HEK293 (cell line): ENCODE results near the gene MAEA.

Experiments used
- BCL11A ChIP-seq: fragments of 450-650 bp; formaldehyde crosslinking; IDR thresholded peaks from 2 replicates; pipeline ENCODE4 v1.5.1; 2016; ENCODE audit warnings: low read depth, missing biosample characterization, missing genetic modification characterization
- KLF16 ChIP-seq: fragments of 450-650 bp; formaldehyde crosslinking; IDR thresholded peaks from 2 replicates; pipeline ENCODE4 v1.5.1; 2017; ENCODE audit warnings: missing biosample characterization, missing genetic modification characterization
- TF ChIP-seq, protein P1 (sequence below): fragments of 450-650 bp; formaldehyde crosslinking; IDR thresholded peaks from 2 replicates; pipeline ENCODE4 v1.5.1; 2016; ENCODE audit warnings: missing biosample characterization, missing genetic modification characterization
- TF ChIP-seq, protein P2 (sequence below): fragments of 450-650 bp; formaldehyde crosslinking; IDR thresholded peaks from 2 replicates; pipeline ENCODE4 v1.5.1; 2017; ENCODE audit warnings: missing biosample characterization, mild to moderate bottlenecking, missing genetic modification characterization, moderate library complexity
- TF ChIP-seq, protein P3 (sequence below): fragments of 450-650 bp; IDR thresholded peaks from 2 replicates; pipeline ENCODE4 v1.5.1; 2018; ENCODE audit warnings: missing biosample characterization, missing genetic modification characterization

DNA sequence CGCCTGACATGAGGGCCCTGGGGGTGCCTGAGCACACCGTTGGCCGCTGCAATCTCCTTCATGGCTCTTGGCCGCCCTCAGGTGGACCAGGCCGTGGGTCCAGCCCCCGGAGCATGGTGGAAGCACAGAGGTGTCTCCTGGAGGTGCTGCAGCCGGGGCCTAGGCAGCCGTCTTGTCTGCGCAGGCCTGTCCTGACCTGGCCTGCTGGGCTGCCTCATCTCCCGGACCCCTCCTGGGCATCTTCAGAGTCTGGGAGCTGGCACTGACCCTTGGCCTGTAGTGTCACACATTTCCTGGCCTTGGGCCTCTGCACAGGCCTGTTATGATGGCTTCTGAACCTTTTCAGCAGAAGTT is 78.2 kb downstream of the MAEA start:
- TF ChIP-seq, protein P1, sequence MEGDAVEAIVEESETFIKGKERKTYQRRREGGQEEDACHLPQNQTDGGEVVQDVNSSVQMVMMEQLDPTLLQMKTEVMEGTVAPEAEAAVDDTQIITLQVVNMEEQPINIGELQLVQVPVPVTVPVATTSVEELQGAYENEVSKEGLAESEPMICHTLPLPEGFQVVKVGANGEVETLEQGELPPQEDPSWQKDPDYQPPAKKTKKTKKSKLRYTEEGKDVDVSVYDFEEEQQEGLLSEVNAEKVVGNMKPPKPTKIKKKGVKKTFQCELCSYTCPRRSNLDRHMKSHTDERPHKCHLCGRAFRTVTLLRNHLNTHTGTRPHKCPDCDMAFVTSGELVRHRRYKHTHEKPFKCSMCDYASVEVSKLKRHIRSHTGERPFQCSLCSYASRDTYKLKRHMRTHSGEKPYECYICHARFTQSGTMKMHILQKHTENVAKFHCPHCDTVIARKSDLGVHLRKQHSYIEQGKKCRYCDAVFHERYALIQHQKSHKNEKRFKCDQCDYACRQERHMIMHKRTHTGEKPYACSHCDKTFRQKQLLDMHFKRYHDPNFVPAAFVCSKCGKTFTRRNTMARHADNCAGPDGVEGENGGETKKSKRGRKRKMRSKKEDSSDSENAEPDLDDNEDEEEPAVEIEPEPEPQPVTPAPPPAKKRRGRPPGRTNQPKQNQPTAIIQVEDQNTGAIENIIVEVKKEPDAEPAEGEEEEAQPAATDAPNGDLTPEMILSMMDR (tag by site-specific recombination) = no peak
- TF ChIP-seq, protein P2, sequence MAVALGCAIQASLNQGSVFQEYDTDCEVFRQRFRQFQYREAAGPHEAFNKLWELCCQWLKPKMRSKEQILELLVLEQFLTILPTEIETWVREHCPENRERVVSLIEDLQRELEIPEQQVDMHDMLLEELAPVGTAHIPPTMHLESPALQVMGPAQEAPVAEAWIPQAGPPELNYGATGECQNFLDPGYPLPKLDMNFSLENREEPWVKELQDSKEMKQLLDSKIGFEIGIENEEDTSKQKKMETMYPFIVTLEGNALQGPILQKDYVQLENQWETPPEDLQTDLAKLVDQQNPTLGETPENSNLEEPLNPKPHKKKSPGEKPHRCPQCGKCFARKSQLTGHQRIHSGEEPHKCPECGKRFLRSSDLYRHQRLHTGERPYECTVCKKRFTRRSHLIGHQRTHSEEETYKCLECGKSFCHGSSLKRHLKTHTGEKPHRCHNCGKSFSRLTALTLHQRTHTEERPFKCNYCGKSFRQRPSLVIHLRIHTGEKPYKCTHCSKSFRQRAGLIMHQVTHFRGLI (tag by site-specific recombination) = no peak
- TF ChIP-seq, protein P3, sequence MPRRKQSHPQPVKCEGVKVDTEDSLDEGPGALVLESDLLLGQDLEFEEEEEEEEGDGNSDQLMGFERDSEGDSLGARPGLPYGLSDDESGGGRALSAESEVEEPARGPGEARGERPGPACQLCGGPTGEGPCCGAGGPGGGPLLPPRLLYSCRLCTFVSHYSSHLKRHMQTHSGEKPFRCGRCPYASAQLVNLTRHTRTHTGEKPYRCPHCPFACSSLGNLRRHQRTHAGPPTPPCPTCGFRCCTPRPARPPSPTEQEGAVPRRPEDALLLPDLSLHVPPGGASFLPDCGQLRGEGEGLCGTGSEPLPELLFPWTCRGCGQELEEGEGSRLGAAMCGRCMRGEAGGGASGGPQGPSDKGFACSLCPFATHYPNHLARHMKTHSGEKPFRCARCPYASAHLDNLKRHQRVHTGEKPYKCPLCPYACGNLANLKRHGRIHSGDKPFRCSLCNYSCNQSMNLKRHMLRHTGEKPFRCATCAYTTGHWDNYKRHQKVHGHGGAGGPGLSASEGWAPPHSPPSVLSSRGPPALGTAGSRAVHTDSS (tag by site-specific recombination) = no peak
- TF ChIP-seq KLF16 (tag by site-specific recombination) = no peak
- TF ChIP-seq BCL11A (tag by site-specific recombination) = no peak
